GM19463 (cell line): ENCODE results near the gene FOXO6.

ENCODE experiments used
- ATAC-seq: cut with Tn5 transposase; IDR thresholded peaks from one replicate; pipeline ENCODE4 v1.9.1; 2021; ENCODE audit warnings: mild to moderate bottlenecking, moderate library complexity; ENCODE audit not compliant: unreplicated experiment

Gene FOXO6

GRCh38 chr1:41422306-41422705, 61.1 kb downstream of the FOXO6 start:
- no peak for ATAC-seq

- no peak for ATAC-seq
Measured at GRCh38 chr1:41423511-41424191, 62.4 kb downstream of the FOXO6 start.

GRCh38 chr1:41424581-41425118, 63.4 kb downstream of the FOXO6 start:
- ATAC-seq: no peak

DNA sequence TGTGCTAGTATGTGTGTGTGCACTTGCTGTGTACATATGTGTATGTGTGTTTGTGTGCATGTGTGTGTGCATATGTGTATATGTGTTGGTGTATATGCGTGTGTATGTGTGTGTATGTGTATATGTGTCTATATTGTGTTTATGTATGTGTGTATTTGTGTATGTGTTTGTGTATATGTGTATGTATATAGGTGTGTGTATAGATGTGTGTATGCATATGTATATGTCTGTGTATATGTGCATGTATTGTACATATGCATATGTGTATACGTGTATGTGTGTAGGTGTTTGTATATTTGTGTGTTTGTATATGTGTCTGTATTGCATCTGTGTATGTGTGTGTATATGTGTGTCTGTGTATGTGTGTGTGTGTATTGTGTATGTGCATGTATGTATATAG, 64.1 kb downstream of the FOXO6 start:
- ATAC-seq: no peak

DNA sequence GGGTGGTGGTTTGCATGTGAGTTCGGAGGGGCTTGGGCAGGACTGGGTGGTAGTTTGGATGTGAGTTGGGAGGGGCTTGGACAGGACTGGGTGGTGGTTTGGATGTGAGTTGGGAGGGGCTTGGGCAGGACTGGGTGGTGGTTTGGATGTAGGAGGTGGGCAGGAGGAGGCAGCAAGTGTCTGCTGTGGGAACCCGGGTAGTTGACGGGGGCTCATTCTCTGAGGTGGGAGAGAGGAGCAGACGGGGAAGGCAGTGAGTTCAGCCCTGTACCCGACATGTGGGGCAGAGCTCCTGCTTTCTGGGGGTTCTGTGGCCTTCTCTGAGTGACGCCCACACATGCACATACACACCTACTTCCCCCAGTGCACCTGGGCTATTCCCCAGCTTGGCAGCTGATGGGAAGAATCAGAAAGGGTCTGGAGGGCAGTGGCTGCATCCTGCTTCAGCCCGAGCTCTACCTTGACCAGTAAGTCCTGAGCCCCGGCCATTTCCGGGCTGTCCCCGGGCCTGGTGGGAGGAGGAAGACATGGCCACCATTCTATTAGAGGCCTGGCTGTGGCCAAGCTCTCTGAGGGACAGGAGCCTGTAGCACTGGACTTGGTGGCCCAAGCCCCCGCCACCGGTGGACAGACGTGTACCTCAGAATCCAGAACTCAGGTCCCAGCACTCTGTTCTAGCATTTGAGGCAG, 65.1 kb downstream of the FOXO6 start:
- no peak for ATAC-seq

DNA sequence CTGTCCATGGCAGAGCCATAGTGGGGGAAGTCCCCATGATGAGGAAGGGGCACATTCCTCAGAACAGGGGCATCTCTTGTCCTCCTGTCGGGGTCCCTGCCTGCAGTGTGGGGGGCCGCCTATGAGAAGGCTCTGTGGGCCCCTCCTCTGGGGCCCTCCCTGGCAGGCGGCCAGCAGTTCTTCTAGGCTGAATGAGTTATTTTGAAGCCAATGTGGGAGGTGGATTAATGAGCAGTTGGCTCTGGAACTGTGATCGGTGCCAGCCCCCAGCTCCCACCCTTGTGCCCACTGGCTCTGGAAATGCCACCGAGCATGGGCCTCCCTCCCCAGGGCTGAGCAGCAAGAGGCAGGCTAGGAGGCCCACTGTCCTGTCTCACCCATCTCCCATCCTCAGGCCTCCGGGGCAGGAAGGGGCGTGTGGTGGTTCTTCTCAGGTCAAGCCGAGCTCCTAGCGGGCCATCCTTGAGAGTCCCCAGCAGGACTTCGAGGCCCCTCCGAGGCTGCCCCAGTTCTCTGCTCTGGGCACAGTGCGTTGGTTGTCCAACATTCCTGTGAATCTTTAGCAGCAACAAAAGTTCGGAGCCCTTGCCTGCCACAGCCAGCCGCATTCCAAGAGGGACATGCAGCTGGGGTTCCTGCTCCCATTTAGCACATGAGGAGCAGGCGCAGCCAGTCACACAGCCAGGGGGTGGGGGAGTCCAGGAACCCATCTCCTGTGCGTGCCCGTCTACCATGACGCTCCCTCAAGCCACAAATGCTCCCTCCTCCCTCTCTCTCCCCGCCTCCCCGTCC, 66.1 kb downstream of the FOXO6 start:
- no peak for ATAC-seq

- ATAC-seq: no peak
Measured at GRCh38 chr1:41427916-41428737, 66.9 kb downstream of the FOXO6 start.

- ATAC-seq: no peak
Measured at GRCh38 chr1:41428738-41429640, 67.8 kb downstream of the FOXO6 start.

DNA sequence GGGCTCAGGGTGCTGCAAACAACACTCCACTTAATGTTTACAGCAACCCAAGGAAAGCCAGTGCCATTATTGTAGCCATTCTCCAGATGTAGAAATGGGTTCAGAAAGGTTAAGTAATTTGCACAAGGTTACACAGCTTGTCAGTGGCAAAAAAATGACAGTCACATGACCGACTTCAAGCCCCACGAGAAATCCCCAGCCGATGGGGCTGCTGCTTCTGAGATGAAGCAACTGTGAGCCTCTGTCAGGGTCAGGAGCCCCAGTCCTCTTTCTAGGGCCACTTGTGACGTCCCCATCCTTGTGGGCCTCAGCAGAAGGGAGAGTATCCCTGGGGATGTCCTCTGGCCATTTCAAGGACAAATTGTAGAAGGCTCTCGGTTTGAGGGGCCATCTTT, 68.4 kb downstream of the FOXO6 start:
- no peak for ATAC-seq

DNA sequence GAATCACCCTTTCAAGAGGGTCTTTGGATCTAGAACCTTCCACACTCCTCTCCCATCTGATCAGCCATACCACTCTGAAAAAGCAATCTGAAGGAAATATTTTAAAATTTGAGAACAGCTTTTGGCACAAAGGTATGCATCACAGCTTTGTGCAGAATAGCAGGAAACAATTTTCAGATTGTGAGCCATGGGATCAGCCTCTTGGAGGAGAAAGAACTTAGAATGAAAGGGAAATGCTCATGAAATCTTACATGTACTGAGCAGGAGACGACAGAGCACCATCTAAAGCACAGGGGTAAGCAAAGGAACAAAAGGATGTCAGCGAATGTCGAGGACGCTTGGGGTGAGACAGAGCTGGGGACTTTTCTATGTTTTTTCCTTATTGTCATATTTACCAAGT, 68.8 kb downstream of the FOXO6 start:
- no peak for ATAC-seq

GRCh38 chr1:41430582-41430981, 69.3 kb downstream of the FOXO6 start:
- no peak for ATAC-seq

- ATAC-seq: no peak
Measured at GRCh38 chr1:41431490-41432350, 70.5 kb downstream of the FOXO6 start.
